CD4-positive, alpha-beta T cell (primary cell): ENCODE results near the gene PGGT1B. TPM values are rescaled to one million over a fixed set of nuclear protein-coding genes. Genes with fewer than 3 reads are reported as not detected.

Source experiments
- ATAC-seq: fragments of 200-7000 bp; cut with Tn5 transposase; one replicate; pipeline ENCODE4 v1.10.0; 2022; ENCODE audit warnings: mild to moderate bottlenecking; ENCODE audit not compliant: poor library complexity
- CTCF ChIA-PET: fragments of 350-600 bp; sonication (Branson Sonifier 250); formaldehyde crosslinking; loops from one replicate; lab custom pipeline; 2021; ENCODE audit warnings: antibody characterized with exemption, inconsistent platforms; lab: Charles Lee
- POLR2A ChIA-PET: fragments of 350-600 bp; sonication (Branson Sonifier 250); formaldehyde crosslinking; loops from one replicate; lab custom pipeline; 2021; ENCODE audit warnings: antibody characterized with exemption, inconsistent platforms; lab: Charles Lee
- DNase-seq, 14 experiments: peaks; one replicate each; pipeline ENCODE4 v3.0.0-alpha.2; 2013 to 2020; ENCODE audit warnings: mixed read lengths in 2 of 14
- H3K27ac ChIP-seq, 2 donors: one replicate each; pipeline versions ENCODE4 v1.5.1 to v1.7.0; 2013; ENCODE audit warnings: low read length in 2 of 2, low read depth in 1 of 2, mild to moderate bottlenecking in 1 of 2
- H3K27me3 ChIP-seq, 2 experiments: 1 replicate in 1 of 2; 2 replicates in 1 of 2; pipeline versions ENCODE4 v1.6.1 to v1.7.0; 2013; ENCODE audit warnings: low read length in 2 of 2, control low read depth in 1 of 2, mild to moderate bottlenecking in 1 of 2, moderate library complexity in 1 of 2; ENCODE audit not compliant: insufficient read depth in 2 of 2, control insufficient read depth in 1 of 2
- H3K36me3 ChIP-seq: one replicate; pipeline ENCODE4 v1.6.1; 2013; ENCODE audit warnings: low read length, control low read depth; ENCODE audit not compliant: insufficient read depth
- H3K4me1 ChIP-seq: one replicate; pipeline ENCODE4 v1.6.1; 2013; ENCODE audit warnings: low read length, control low read depth; ENCODE audit not compliant: insufficient read depth
- H3K4me3 ChIP-seq: one replicate; pipeline ENCODE4 v1.5.1; 2013; ENCODE audit warnings: mild to moderate bottlenecking, low read length, moderate library complexity
- H3K9me3 ChIP-seq, 2 experiments: 1 replicate in 1 of 2; 2 replicates in 1 of 2; pipeline versions ENCODE4 v1.6.1 to v1.7.0; 2013; ENCODE audit warnings: low read length in 2 of 2, mild to moderate bottlenecking in 2 of 2, control low read depth in 1 of 2, moderate library complexity in 1 of 2; ENCODE audit not compliant: control insufficient read depth in 1 of 2, insufficient read depth in 1 of 2
- H3K27ac Mint-ChIP-seq: one replicate; pipeline ENCODE4 v1.8.0; 2020; ENCODE audit warnings: mixed read lengths
- H3K27me3 Mint-ChIP-seq: one replicate; pipeline ENCODE4 v1.8.0; 2021; ENCODE audit warnings: mixed read lengths
- H3K36me3 Mint-ChIP-seq: one replicate; pipeline ENCODE4 v1.8.0; 2021; ENCODE audit warnings: low read depth, mixed read lengths
- H3K4me1 Mint-ChIP-seq: one replicate; pipeline ENCODE4 v1.8.0; 2021; ENCODE audit warnings: low read depth, mixed read lengths
- H3K4me3 Mint-ChIP-seq: one replicate; pipeline ENCODE4 v1.8.0; 2020; ENCODE audit warnings: mild to moderate bottlenecking, mixed read lengths
- H3K9me3 Mint-ChIP-seq: one replicate; pipeline ENCODE4 v1.8.0; 2020; ENCODE audit warnings: mixed read lengths
- CTCF ChIP-seq: fragments of 200-600 bp; IDR thresholded peaks from one replicate; pipeline ENCODE4 v1.8.0; 2022; ENCODE audit warnings: antibody characterized with exemption, mild to moderate bottlenecking
- intact Hi-C, 2 experiments: fragments of 100-400 bp; cut with DNase I in 1 of 2; cut with micrococcal nuclease in 1 of 2; formaldehyde crosslinking; loops; one replicate each; pipeline versions ENCODE4 v1.15.1 to v1.9.0; 2023 to 2025; cut with DNase I, micrococcal nuclease
- total RNA-seq, 174 experiments: library from RNA in 2 of 174; stranded (reverse) in 2 of 174; gene quantifications; one replicate each; pipeline ENCODE4 v1.2.3 and lab custom pipeline; 2021 to 2026

PGGT1B gene
- total RNA-seq, 2 experiments from 2014 or later: 37.5 to 39.3 TPM

GRCh38 chr5:115282131-115282530 lies 19.5 kb upstream of the PGGT1B start:
- Mint-ChIP-seq H3K36me3 (peaks cover 3% of the 10 kb centered on the region), H3K9me3 (no peaks in the 10 kb centered on the region), H3K27ac (no peak overlapping the region), H3K4me1 (peaks cover 4% of the 10 kb centered on the region), H3K27me3 (no peaks in the 10 kb centered on the region), H3K4me3 (no peak overlapping the region)
- ChIA-PET POLR2A (no interaction called here), CTCF (no interaction called here)
- TF ChIP-seq CTCF: no peak
- H3K27me3 ChIP-seq: no peaks in the 10 kb centered on the region
- DNase-seq: no peak
- H3K9me3 ChIP-seq: no peaks in the 10 kb centered on the region
- intact Hi-C loops: no loop called here
- no peak for ATAC-seq
- H3K4me3 ChIP-seq: no peak overlapping the region
- H3K4me1 ChIP-seq: no peaks in the 10 kb centered on the region
- no peaks in the 10 kb centered on the region for H3K36me3 ChIP-seq
- no peak overlapping the region for H3K27ac ChIP-seq

GRCh38 chr5:115274584-115274983 lies 11.9 kb upstream of the PGGT1B start:
- no peaks in the 10 kb centered on the region for H3K36me3 ChIP-seq
- ATAC-seq (no peak), DNase-seq (no peak)
- no peaks in the 10 kb centered on the region for H3K4me1 Mint-ChIP-seq
- no peaks in the 10 kb centered on the region for H3K27me3 ChIP-seq
- intact Hi-C loops: no loop called here
- H3K4me3 Mint-ChIP-seq: no peak overlapping the region
- no peak for TF ChIP-seq CTCF
- no peak overlapping the region for H3K27ac ChIP-seq
- H3K27ac Mint-ChIP-seq: no peak overlapping the region
- POLR2A ChIA-PET: no interaction called here
- H3K4me1 ChIP-seq: no peaks in the 10 kb centered on the region
- CTCF ChIA-PET: no interaction called here
- H3K36me3 Mint-ChIP-seq: peaks cover 44% of the 10 kb centered on the region
- H3K9me3 Mint-ChIP-seq: no peaks in the 10 kb centered on the region
- H3K27me3 Mint-ChIP-seq: no peaks in the 10 kb centered on the region
- H3K9me3 ChIP-seq: no peaks in the 10 kb centered on the region
- H3K4me3 ChIP-seq: no peak overlapping the region

GRCh38 chr5:115272297-115272958 lies 9.8 kb upstream of the PGGT1B start:
- intact Hi-C loops: no loop called here
- ATAC-seq: no peak
- no peak for DNase-seq
- ChIA-PET CTCF (no interaction called here), POLR2A (interaction anchor here (0.9 kb wide), 1 partner anchor 10 kb away, joined by 3 read pairs; no protein-coding TSS in a partner anchor)
- Mint-ChIP-seq H3K27me3 (no peaks in the 10 kb centered on the region), H3K36me3 (peaks cover 44% of the 10 kb centered on the region), H3K4me3 (no peak overlapping the region), H3K4me1 (no peaks in the 10 kb centered on the region), H3K27ac (no peak overlapping the region), H3K9me3 (no peaks in the 10 kb centered on the region)
- Histone ChIP-seq H3K27me3 (no peaks in the 10 kb centered on the region), H3K36me3 (no peaks in the 10 kb centered on the region), H3K4me1 (no peaks in the 10 kb centered on the region), H3K27ac (no peak overlapping the region), H3K9me3 (no peaks in the 10 kb centered on the region), H3K4me3 (no peak overlapping the region)
- no peak for TF ChIP-seq CTCF
